Endodermal cell (in vitro differentiated cells): Measurements from ENCODE around the gene ENHO. TPM values are rescaled to one million over a fixed set of nuclear protein-coding genes. Genes with fewer than 3 reads are reported as not detected.

Experiments
- DNase-seq: peaks from one replicate; pipeline ENCODE4 v3.0.0-alpha.2; 2017
- H3K27ac ChIP-seq: 2 replicates; pipeline ENCODE4 v1.5.1; 2013; ENCODE audit warnings: mild to moderate bottlenecking, low read depth, low read length, moderate library complexity
- H3K27me3 ChIP-seq: 2 replicates; pipeline ENCODE4 v1.6.1; 2013; ENCODE audit warnings: mild to moderate bottlenecking, low read length, moderate library complexity; ENCODE audit not compliant: insufficient read depth, control insufficient read depth, poor library complexity, severe bottlenecking
- H3K36me3 ChIP-seq: 2 replicates; pipeline ENCODE4 v1.7.0; 2013; ENCODE audit warnings: mild to moderate bottlenecking, low read length, moderate library complexity; ENCODE audit not compliant: control insufficient read depth, insufficient read depth
- H3K4me1 ChIP-seq: one replicate; pipeline ENCODE4 v1.7.0; 2013; ENCODE audit warnings: low read length; ENCODE audit not compliant: control insufficient read depth, insufficient read depth
- H3K4me3 ChIP-seq: 2 replicates; pipeline ENCODE4 v1.5.1; 2013; ENCODE audit warnings: mild to moderate bottlenecking, low read length, moderate library complexity
- H3K9ac ChIP-seq: 2 replicates; pipeline ENCODE4 v1.6.1; 2013; ENCODE audit warnings: mild to moderate bottlenecking, low read length, moderate library complexity; ENCODE audit not compliant: poor library complexity, severe bottlenecking; ENCODE audit errors: extremely low read depth
- H3K9me3 ChIP-seq: 2 replicates; pipeline ENCODE4 v1.6.1; 2013; ENCODE audit warnings: mild to moderate bottlenecking, low read length, moderate library complexity; ENCODE audit not compliant: control insufficient read depth
- H3K27ac Mint-ChIP-seq: 2 replicates; pipeline ENCODE4 v1.8.0; 2020; ENCODE audit warnings: mixed read lengths
- H3K27me3 Mint-ChIP-seq: 2 replicates; pipeline ENCODE4 v1.8.0; 2021; ENCODE audit warnings: mild to moderate bottlenecking, mixed read lengths; ENCODE audit not compliant: insufficient read depth
- H3K36me3 Mint-ChIP-seq: 2 replicates; pipeline ENCODE4 v1.8.0; 2020; ENCODE audit warnings: low read depth, mixed read lengths
- H3K4me1 Mint-ChIP-seq: 2 replicates; pipeline ENCODE4 v1.8.0; 2020; ENCODE audit warnings: mixed read lengths
- H3K4me3 Mint-ChIP-seq: 2 replicates; pipeline ENCODE4 v1.8.0; 2020; ENCODE audit warnings: mild to moderate bottlenecking, moderate library complexity, mixed read lengths
- H3K9me3 Mint-ChIP-seq: 2 replicates; pipeline ENCODE4 v1.8.0; 2020; ENCODE audit warnings: mild to moderate bottlenecking, mixed read lengths
- CTCF ChIP-seq: fragments of 200-600 bp; sonication (generic); conservative IDR thresholded peaks from 2 replicates; pipeline ENCODE4 v1.5.0; 2021; ENCODE audit warnings: antibody characterized with exemption, mild to moderate bottlenecking
- WGBS, 2 experiments: methylation state at CpG; one replicate each; pipeline versions ENCODE4 v1.1.5 to v1.1.7; 2013; ENCODE audit warnings: missing lambda C conversion rate in 2 of 2, mixed read lengths in 1 of 2; ENCODE audit not compliant: insufficient coverage in 1 of 2, insufficient read length in 1 of 2; 5-methylcytosine and 5-hydroxymethylcytosine counted together
- total RNA-seq, 2 donors: library from RNA; stranded (reverse); fragmentation: NEBNext Ultra II Directional in 1 of 2; extraction: Animal tissue kit (Norgen Biotek cat#: 25700) in 1 of 2; gene quantifications; 2 replicates in 1 of 2; 3 replicates in 1 of 2; pipeline ENCODE4 v1.2.1, GENCODE V29; 2021

Gene ENHO
- total RNA-seq, 2 donors from 2014 or later, result 7.1 to 14.5 TPM

GRCh38 chr9:34552986-34553385, 30.2 kb upstream of the ENHO start:
- Histone ChIP-seq H3K27me3 (no peaks in the 10 kb centered on the region), H3K9me3 (no peaks in the 10 kb centered on the region), H3K36me3 (no peaks in the 10 kb centered on the region), H3K4me3 (no peak overlapping the region), H3K4me1 (peaks cover 2% of the 10 kb centered on the region), H3K27ac (peak overlapping the region; percentile 38), H3K9ac (no peak overlapping the region)
- DNase-seq, result peak; percentile 32
- H3K9me3 Mint-ChIP-seq, result no peaks in the 10 kb centered on the region
- H3K27ac Mint-ChIP-seq, result no peak overlapping the region
- H3K27me3 Mint-ChIP-seq, result peaks cover 8% of the 10 kb centered on the region
- 100% methylated on average over 2 of the region's 2 CpGs; no CpG with 5 or more reads in 1 of the 2 experiments for WGBS, 2 experiments
- no peak overlapping the region for H3K4me3 Mint-ChIP-seq
- no peak for TF ChIP-seq CTCF
- H3K4me1 Mint-ChIP-seq, result peaks cover 8% of the 10 kb centered on the region
- no peaks in the 10 kb centered on the region for H3K36me3 Mint-ChIP-seq

DNA sequence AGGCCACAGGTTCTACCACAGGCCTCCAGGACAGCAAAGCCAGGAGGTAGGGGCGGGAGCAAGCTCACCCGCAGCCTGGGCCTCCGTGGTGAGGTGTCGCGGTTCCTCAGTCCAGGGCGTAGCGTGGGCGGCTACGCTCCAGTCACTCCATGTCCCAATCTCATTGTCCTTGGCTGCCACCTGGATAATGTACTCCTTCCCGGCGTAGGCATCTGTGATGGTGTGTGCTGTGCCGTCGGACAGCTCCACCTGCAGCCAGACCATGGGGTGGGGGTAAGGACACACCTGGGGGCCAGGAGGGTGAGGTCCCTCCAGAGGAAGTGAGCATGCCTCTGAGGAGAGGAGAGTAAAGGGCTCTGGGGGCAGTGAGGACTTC, 29.8 kb upstream of the ENHO start:
- DNase-seq, result peak; percentile 45
- Histone ChIP-seq H3K4me1 (peaks cover 2% of the 10 kb centered on the region), H3K9ac (no peak overlapping the region), H3K36me3 (no peaks in the 10 kb centered on the region), H3K27ac (no peak overlapping the region), H3K9me3 (no peaks in the 10 kb centered on the region), H3K27me3 (no peaks in the 10 kb centered on the region), H3K4me3 (no peak overlapping the region)
- Mint-ChIP-seq H3K27ac (no peak overlapping the region), H3K27me3 (peaks cover 8% of the 10 kb centered on the region), H3K4me3 (no peak overlapping the region), H3K4me1 (peaks cover 8% of the 10 kb centered on the region), H3K9me3 (no peaks in the 10 kb centered on the region), H3K36me3 (no peaks in the 10 kb centered on the region)
- no peak for TF ChIP-seq CTCF
- 93 to 95% methylated on average over 13 of the region's 13 CpGs for WGBS, 2 experiments

DNA sequence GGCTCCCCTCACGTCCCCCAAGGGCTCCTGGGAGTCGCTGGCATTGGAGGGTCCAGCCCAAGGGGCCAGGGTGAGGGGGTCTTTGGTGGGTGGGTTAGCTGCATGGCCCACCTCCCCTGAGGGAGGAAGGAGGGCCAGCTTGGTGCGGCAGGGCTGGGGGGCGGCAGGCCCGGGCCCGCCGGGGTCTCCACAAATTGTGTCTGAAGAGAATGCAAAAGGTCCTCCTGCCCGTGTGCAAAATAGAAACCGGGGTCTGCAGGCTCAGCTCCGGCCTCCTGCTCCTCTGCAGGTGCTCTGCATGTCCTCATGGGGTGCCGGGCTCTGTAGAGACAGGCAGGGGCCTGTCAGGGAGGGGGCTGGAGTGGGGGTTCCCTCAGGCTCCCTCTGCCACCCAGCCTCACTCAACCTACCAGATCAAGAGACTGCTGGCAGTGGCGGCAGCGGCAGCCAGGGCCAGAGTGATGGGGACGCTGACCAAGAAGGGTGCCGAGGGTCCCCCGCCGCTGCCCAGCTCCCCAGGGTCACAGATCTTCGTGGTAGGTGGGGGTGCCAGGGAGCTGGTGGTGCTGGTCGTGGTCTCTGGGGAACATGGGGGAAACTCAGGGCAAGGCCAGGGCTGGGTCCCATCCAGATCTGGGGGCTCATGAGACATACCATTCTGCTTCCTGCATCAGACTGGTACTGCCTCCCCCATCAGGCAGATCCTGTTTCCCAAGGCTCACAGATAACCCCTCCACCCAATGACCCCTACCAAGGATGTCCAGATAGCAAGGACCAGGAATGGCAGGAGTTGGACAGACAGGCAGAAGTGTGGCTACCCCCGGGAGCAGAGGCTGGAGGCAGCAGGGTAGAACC, 29.2 kb upstream of the ENHO start:
- Histone ChIP-seq H3K27ac (no peak overlapping the region), H3K4me1 (peaks cover 2% of the 10 kb centered on the region), H3K27me3 (no peaks in the 10 kb centered on the region), H3K9me3 (no peaks in the 10 kb centered on the region), H3K36me3 (no peaks in the 10 kb centered on the region), H3K4me3 (no peak overlapping the region), H3K9ac (no peak overlapping the region)
- Mint-ChIP-seq H3K4me3 (no peak overlapping the region), H3K36me3 (no peaks in the 10 kb centered on the region), H3K27me3 (peaks cover 9% of the 10 kb centered on the region), H3K9me3 (no peaks in the 10 kb centered on the region), H3K27ac (no peak overlapping the region), H3K4me1 (peaks cover 8% of the 10 kb centered on the region)
- TF ChIP-seq CTCF, result no peak
- DNase-seq, result peak; percentile 26
- WGBS, 2 experiments, result 93 to 97% methylated on average over 6 to 20 of the region's 20 CpGs
